Spinal cord (tissue), 10 donors: ENCODE data around the gene GRB7. TPM values are rescaled to one million over a fixed set of nuclear protein-coding genes. Genes with fewer than 3 reads are reported as not detected.
"Not testable (repeated sequence)": the region's sequence is repeated elsewhere in the genome, so short reads cannot be mapped to it uniquely, and the experiment has no call there.

Experiments
- DNase-seq, 6 donors: peaks; one replicate each; pipeline versions ENCODE4 v3.0.0 to v3.0.0-alpha.2; 2013 to 2015; ENCODE audit warnings: low spot score in 6 of 6, low read depth in 4 of 6
- H3K27ac ChIP-seq: one replicate; pipeline ENCODE4 v1.5.1; 2013; ENCODE audit warnings: low read depth, low read length, control low read depth
- H3K27me3 ChIP-seq: one replicate; pipeline ENCODE4 v1.6.1; 2013; ENCODE audit warnings: low read length; ENCODE audit not compliant: control insufficient read depth, insufficient read depth
- H3K36me3 ChIP-seq: one replicate; pipeline ENCODE4 v1.6.1; 2013; ENCODE audit warnings: low read length; ENCODE audit not compliant: control insufficient read depth, insufficient read depth
- H3K4me1 ChIP-seq: one replicate; pipeline ENCODE4 v1.6.1; 2013; ENCODE audit warnings: low read length; ENCODE audit not compliant: control insufficient read depth, insufficient read depth
- H3K4me3 ChIP-seq: one replicate; pipeline ENCODE4 v1.5.1; 2013; ENCODE audit warnings: low read depth, low read length, control low read depth
- H3K9me3 ChIP-seq: one replicate; pipeline ENCODE4 v1.6.1; 2013; ENCODE audit warnings: low read length; ENCODE audit not compliant: control insufficient read depth, insufficient read depth
- WGBS: methylation state at CpG from one replicate; pipeline ENCODE4 v1.1.5; 2013; ENCODE audit warnings: missing lambda C conversion rate; ENCODE audit not compliant: insufficient coverage; 5-methylcytosine and 5-hydroxymethylcytosine counted together
- long read RNA-seq, 4 donors: transcript quantifications; one replicate each; lab custom pipeline, GENCODE V29; 2026
- polyA plus RNA-seq, 2 donors: library from polyadenylated mRNA; unstranded; fragments of 120-200 nt; gene quantifications; one replicate each; pipeline ENCODE4 v1.2.1, GENCODE V29; 2013; ENCODE audit not compliant: insufficient read length in 2 of 2
- total RNA-seq, 2 donors: library from RNA; depleted of rRNA in 1 of 2; stranded (reverse); fragments of 120-200 nt in 1 of 2; fragments of >200 nt in 1 of 2; gene quantifications; one replicate each; pipeline versions ENCODE4 v1.2.3 to v1.2.4, GENCODE V29; 2013 to 2014
- donor health status: healthy.

The GRB7 gene
- total RNA-seq (1 to 10 TPM in 1 of 2 donors, not detected in 1; 2.6 TPM), polyA plus RNA-seq (under 1 TPM; 0.43 to 0.54 TPM)
- long read RNA-seq, donor 1 = 0 reads
- long read RNA-seq, donor 2 = 0 reads
- long read RNA-seq, donor 3 = 0 reads
- long read RNA-seq, donor 4, partial matches to known transcripts = 0 of 1 reads
- long read RNA-seq, donor 4, other reads (novel, unspliced or antisense) = 0 of 1 reads

GRCh38 chr17:39737760-39738567, at the start of gene GRB7:
Gene GRB7, plus strand, starts transcription at chr17:39737938. Its CDS starts 4,364 bp downstream, at chr17:39742302.
- Histone ChIP-seq H3K4me1 (peaks cover 35% of the 10 kb centered on the region), H3K27ac (no peak within 1 kb of the TSS), H3K4me3 (no peak within 1 kb of the TSS), H3K9me3 (no peaks in the 10 kb centered on the region), H3K27me3 (peaks cover 63% of the 10 kb centered on the region), H3K36me3 (no peaks in the 10 kb centered on the region)
- DNase-seq = no peak
- WGBS = 8% methylated on average over 24 of the region's 34 CpGs

- 4% methylated on average over 2 of the region's 6 CpGs for WGBS
- H3K27ac ChIP-seq = peak overlapping the region; percentile 94
- H3K9me3 ChIP-seq = no peaks in the 10 kb centered on the region
- peaks cover 14% of the 10 kb centered on the region for H3K4me1 ChIP-seq
- H3K27me3 ChIP-seq = no peaks in the 10 kb centered on the region
- peak overlapping the region; percentile 74 for H3K4me3 ChIP-seq
- peaks cover 14% of the 10 kb centered on the region for H3K36me3 ChIP-seq
- DNase-seq = no peak
These were observed 49.3 kb upstream of the GRB7 start for GRCh38 chr17:39688475-39688835.

- peaks cover 14% of the 10 kb centered on the region for H3K4me1 ChIP-seq
- H3K36me3 ChIP-seq = peaks cover 11% of the 10 kb centered on the region
- WGBS = no CpG with 5 or more reads among the region's 3 CpGs
- no peak overlapping the region for H3K27ac ChIP-seq
- DNase-seq = no peak
- H3K4me3 ChIP-seq = peak overlapping the region; percentile 74
- no peaks in the 10 kb centered on the region for H3K27me3 ChIP-seq
- no peaks in the 10 kb centered on the region for H3K9me3 ChIP-seq
These were observed 48.8 kb upstream of the GRB7 start for GRCh38 chr17:39688945-39689344.

DNA sequence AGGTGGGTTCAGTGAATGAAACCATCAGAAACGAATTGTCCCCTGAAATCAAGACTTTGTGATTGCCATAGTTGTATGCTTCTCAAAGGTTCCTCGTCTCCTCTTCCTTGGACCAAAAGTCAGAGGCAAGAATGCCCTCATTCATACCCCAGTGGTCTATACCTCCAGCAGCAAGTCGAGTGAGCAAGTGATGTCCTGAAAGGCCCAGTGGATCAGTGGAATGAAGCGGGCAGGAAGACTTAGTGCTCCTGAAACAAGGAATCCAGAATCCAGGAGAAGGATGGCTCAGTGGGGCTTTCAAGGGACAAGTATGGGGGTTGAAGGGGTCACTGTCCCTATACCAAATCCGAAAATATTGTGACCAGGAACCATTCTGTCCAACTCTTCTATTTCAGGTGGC, 43.1 kb upstream of the GRB7 start:
- Histone ChIP-seq H3K36me3 (peaks cover 9% of the 10 kb centered on the region), H3K4me1 (peaks cover 16% of the 10 kb centered on the region), H3K4me3 (no peak overlapping the region), H3K9me3 (no peaks in the 10 kb centered on the region), H3K27me3 (peaks cover 8% of the 10 kb centered on the region), H3K27ac (no peak overlapping the region)
- DNase-seq = no peak
- WGBS = 91% methylated on average over 3 of the region's 5 CpGs

GRCh38 chr17:39695089-39695474, 42.7 kb upstream of the GRB7 start:
- no peak overlapping the region for H3K4me3 ChIP-seq
- peak overlapping the region; percentile 80 for H3K27ac ChIP-seq
- H3K27me3 ChIP-seq = peaks cover 11% of the 10 kb centered on the region
- no peaks in the 10 kb centered on the region for H3K9me3 ChIP-seq
- no peak for DNase-seq
- WGBS = 79% methylated on average over 2 of the region's 2 CpGs
- H3K4me1 ChIP-seq = peaks cover 19% of the 10 kb centered on the region
- H3K36me3 ChIP-seq = peaks cover 9% of the 10 kb centered on the region

DNA sequence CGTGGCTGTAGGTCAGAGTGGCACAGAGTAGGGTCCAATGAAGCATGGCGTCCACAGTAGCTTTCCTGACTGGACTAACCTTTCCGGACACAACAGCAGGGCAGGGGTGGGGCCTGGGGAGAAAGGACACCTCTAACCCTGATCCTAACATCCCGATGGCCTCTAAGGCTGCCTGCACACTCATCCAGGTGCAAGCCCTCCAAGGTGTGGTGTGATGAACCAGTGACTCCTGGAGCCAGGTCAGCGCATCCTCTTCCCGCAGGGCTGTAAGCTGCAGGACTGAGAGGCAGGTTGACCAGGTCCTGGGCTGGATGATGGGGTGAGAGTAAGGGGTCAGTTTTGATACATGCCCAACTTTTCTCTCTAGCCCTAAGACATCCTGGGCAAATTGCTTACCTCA, 41.0 kb upstream of the GRB7 start:
- peaks cover 22% of the 10 kb centered on the region for H3K27me3 ChIP-seq
- WGBS = 70% methylated on average over 2 of the region's 6 CpGs
- no peak overlapping the region for H3K27ac ChIP-seq
- H3K4me1 ChIP-seq = peaks cover 29% of the 10 kb centered on the region
- H3K36me3 ChIP-seq = peaks cover 9% of the 10 kb centered on the region
- H3K9me3 ChIP-seq = no peaks in the 10 kb centered on the region
- no peak for DNase-seq
- H3K4me3 ChIP-seq = no peak overlapping the region

GRCh38 chr17:39697961-39698360, 39.8 kb upstream of the GRB7 start:
- Histone ChIP-seq H3K4me3 (no peak overlapping the region), H3K27ac (no peak overlapping the region), H3K9me3 (no peaks in the 10 kb centered on the region), H3K4me1 (peaks cover 36% of the 10 kb centered on the region), H3K27me3 (peaks cover 22% of the 10 kb centered on the region), H3K36me3 (peaks cover 9% of the 10 kb centered on the region)
- DNase-seq = no peak
- WGBS = 100% methylated on average over 3 of the region's 5 CpGs

DNA sequence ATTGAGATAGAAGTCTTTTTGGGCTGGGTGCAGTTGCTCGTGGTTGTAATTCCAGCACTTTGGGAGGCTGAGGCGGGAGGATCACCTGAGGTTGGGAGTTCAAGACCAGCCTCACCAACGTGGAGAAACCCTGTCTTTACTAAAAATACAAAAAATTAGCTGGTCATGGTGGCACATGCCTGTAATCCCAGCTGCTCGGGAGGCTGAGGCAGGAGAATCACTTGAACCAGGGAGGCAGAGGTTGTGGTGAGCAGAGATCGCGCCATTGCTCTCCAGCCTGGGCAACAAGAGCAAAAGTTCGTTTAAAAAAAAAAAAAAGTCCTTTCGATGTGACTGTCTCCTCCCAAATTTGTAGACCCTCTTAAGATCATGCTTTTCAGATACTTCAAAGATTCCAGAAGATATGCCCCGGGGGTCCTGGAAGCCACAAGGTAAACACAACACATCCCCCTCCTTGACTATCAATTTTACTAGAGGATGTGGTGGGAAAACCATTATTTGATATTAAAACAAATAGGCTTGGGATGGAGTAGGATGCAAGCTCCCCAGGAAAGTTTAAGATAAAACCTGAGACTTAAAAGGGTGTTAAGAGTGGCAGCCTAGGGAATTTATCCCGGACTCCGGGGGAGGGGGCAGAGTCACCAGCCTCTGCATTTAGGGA, 38.5 kb upstream of the GRB7 start:
- H3K4me3 ChIP-seq = peak overlapping the region; percentile 63
- not testable (repeated sequence) for DNase-seq, H3K9me3 ChIP-seq
- H3K27me3 ChIP-seq = peaks cover 22% of the 10 kb centered on the region
- 36% methylated on average over 6 of the region's 11 CpGs for WGBS
- peaks cover 12% of the 10 kb centered on the region for H3K36me3 ChIP-seq
- H3K27ac ChIP-seq = peak overlapping the region; percentile 85
- H3K4me1 ChIP-seq = peaks cover 43% of the 10 kb centered on the region

DNA sequence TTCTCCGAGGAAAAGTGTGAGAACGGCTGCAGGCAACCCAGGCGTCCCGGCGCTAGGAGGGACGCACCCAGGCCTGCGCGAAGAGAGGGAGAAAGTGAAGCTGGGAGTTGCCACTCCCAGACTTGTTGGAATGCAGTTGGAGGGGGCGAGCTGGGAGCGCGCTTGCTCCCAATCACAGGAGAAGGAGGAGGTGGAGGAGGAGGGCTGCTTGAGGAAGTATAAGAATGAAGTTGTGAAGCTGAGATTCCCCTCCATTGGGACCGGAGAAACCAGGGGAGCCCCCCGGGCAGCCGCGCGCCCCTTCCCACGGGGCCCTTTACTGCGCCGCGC, 38.0 kb upstream of the GRB7 start, which contains the start of gene ERBB2:
TSS of gene ERBB2 (plus strand) at position 247 of the 330 bp plus-strand sequence. CDS start 175 bp downstream, outside the sequence.
- WGBS = 2% methylated on average over 14 of the region's 20 CpGs
- Histone ChIP-seq H3K36me3 (peaks cover 12% of the 10 kb centered on the region), H3K27me3 (peaks cover 22% of the 10 kb centered on the region), H3K27ac (peak within 1 kb of the TSS; percentile 85), H3K9me3 (no peaks in the 10 kb centered on the region), H3K4me3 (peak within 1 kb of the TSS; percentile 63), H3K4me1 (peaks cover 46% of the 10 kb centered on the region)
- DNase-seq = peak in 3 of 6 donors; percentile 39 to 82 (median 57)
